ENCODE data around the gene PLS1.

GRCh38 chr3:142706321-142707127 is 110.3 kb downstream of the PLS1 start:
- TF ChIP-seq CTCF (conservative IDR thresholded peaks at IDR 0.05; ENCODE audit: low read depth, low read length) (no peak), EZH2 (IDR thresholded peaks at IDR 0.05; ENCODE audit: borderline replicate concordance, low read depth, low read length, poor library complexity, severe bottlenecking) (no peak)

Data from A673 (cell line).